ENCODE measurements around the gene HSPB9.
A peak's percentile ranks its signal among the peaks of the same experiment; 100 is the strongest.

HSPB9 gene

DNA sequence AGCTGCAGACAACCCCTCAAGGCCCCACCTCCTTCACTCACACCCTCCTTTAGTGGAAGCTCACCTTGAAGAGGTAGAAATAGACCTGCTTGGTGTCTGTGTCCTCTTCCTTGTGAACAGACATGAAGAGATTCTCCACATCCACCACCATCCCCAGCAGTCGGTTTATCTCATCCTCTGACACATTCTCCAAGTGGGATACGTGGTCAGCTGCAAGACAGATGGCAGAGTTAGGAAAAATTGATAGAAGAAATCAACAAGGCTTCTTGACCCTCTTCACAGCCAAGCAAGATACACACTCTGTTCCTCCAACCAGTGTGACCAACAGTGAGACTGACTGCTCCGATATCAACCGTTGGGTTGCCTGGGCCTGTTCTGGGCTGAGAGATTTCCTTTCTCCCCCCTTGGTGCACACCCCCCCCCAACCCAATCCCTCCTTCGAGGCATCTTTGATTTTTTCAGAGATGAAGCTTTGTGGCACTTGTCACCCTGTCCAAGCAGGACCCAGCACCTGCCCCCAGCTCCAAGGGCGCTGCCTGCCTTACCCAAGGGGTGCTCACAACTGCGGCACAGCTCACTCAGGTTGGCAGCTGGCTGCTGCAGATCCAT lies 2.3 kb upstream of the HSPB9 start:
- Histone ChIP-seq H3K9me3 (ENCODE audit: control insufficient read depth, low read length) (no peaks in the 10 kb centered on the region), H3K27ac (ENCODE audit: insufficient read depth, low read depth, low read length, poor library complexity, severe bottlenecking) (no peak overlapping the region), H3K27me3 (ENCODE audit: control insufficient read depth, insufficient read depth, low read length, poor library complexity, severe bottlenecking) (no peaks in the 10 kb centered on the region), H3K36me3 (ENCODE audit: control insufficient read depth, insufficient read depth, low read length) (no peaks in the 10 kb centered on the region), H3K4me3 (ENCODE audit: insufficient read depth, low read depth, low read length) (peak overlapping the region; percentile 83), H3K4me1 (ENCODE audit: control insufficient read depth, insufficient read depth, low read length) (peaks cover 5% of the 10 kb centered on the region)
- WGBS, 2 experiments, result 88 to 92% methylated on average over 7 of the region's 7 CpGs

- H3K27ac ChIP-seq (ENCODE audit: insufficient read depth, low read depth, low read length, poor library complexity, severe bottlenecking), result peak within 1 kb of the TSS; percentile 72
- no peaks in the 10 kb centered on the region for H3K27me3 ChIP-seq (ENCODE audit: control insufficient read depth, insufficient read depth, low read length, poor library complexity, severe bottlenecking)
- peak within 1 kb of the TSS; percentile 83 for H3K4me3 ChIP-seq (ENCODE audit: insufficient read depth, low read depth, low read length)
- no peaks in the 10 kb centered on the region for H3K36me3 ChIP-seq (ENCODE audit: control insufficient read depth, insufficient read depth, low read length)
- no peaks in the 10 kb centered on the region for H3K9me3 ChIP-seq (ENCODE audit: control insufficient read depth, low read length)
- 11 to 15% methylated on average over 56 to 57 of the region's 57 CpGs for WGBS, 2 experiments
- peaks cover 5% of the 10 kb centered on the region for H3K4me1 ChIP-seq (ENCODE audit: control insufficient read depth, insufficient read depth, low read length)
These were observed 1.5 kb upstream of the HSPB9 start, which contains the start of gene KAT2A for GRCh38 chr17:42120770-42121769. Gene KAT2A (minus strand): TSS chr17:42121367. CDS start chr17:42121304, 63 bp downstream.

GRCh38 chr17:42124256-42124655 lies 1.7 kb downstream of the HSPB9 start:
- Histone ChIP-seq H3K27ac (ENCODE audit: insufficient read depth, low read depth, low read length, poor library complexity, severe bottlenecking) (no peak overlapping the region), H3K4me1 (ENCODE audit: control insufficient read depth, insufficient read depth, low read length) (peaks cover 5% of the 10 kb centered on the region), H3K4me3 (ENCODE audit: insufficient read depth, low read depth, low read length) (no peak overlapping the region), H3K36me3 (ENCODE audit: control insufficient read depth, insufficient read depth, low read length) (peaks cover 7% of the 10 kb centered on the region), H3K9me3 (ENCODE audit: control insufficient read depth, low read length) (no peaks in the 10 kb centered on the region), H3K27me3 (ENCODE audit: control insufficient read depth, insufficient read depth, low read length, poor library complexity, severe bottlenecking) (no peaks in the 10 kb centered on the region)
- 93 to 94% methylated on average over 3 of the region's 3 CpGs for WGBS, 2 experiments

- Histone ChIP-seq H3K9me3 (ENCODE audit: control insufficient read depth, low read length) (no peaks in the 10 kb centered on the region), H3K4me1 (ENCODE audit: control insufficient read depth, insufficient read depth, low read length) (peaks cover under 1% of the 10 kb centered on the region), H3K27me3 (ENCODE audit: control insufficient read depth, insufficient read depth, low read length, poor library complexity, severe bottlenecking) (no peaks in the 10 kb centered on the region), H3K36me3 (ENCODE audit: control insufficient read depth, insufficient read depth, low read length) (peaks cover 7% of the 10 kb centered on the region), H3K4me3 (ENCODE audit: insufficient read depth, low read depth, low read length) (no peak overlapping the region), H3K27ac (ENCODE audit: insufficient read depth, low read depth, low read length, poor library complexity, severe bottlenecking) (no peak overlapping the region)
- WGBS, 2 experiments, result 93 to 94% methylated on average over 12 of the region's 12 CpGs
These were observed 3.0 kb downstream of the HSPB9 start for GRCh38 chr17:42125565-42125964.

DNA sequence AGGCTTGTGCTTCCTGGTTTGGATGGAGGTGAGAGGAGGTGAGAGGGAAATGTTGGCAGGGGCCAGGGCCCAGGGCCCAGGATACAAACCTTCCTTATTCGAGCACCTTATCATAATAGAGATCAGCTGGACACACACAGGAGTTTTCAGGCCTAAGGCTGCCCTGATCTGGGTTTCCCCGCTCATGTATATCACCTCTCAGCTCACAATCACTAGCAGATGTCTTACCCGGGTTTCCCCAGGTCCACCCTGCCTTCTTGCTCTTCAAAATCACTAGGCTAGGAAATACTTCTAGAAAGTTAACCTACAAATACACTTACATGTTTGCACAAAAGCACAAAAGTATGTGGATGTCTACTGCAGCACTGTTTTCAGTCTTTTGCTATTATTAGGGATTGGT lies 4.2 kb downstream of the HSPB9 start:
- H3K9me3 ChIP-seq (ENCODE audit: control insufficient read depth, low read length), result no peaks in the 10 kb centered on the region
- H3K36me3 ChIP-seq (ENCODE audit: control insufficient read depth, insufficient read depth, low read length), result peaks cover 7% of the 10 kb centered on the region
- no peak overlapping the region for H3K4me3 ChIP-seq (ENCODE audit: insufficient read depth, low read depth, low read length)
- H3K27ac ChIP-seq (ENCODE audit: insufficient read depth, low read depth, low read length, poor library complexity, severe bottlenecking), result no peak overlapping the region
- no peaks in the 10 kb centered on the region for H3K27me3 ChIP-seq (ENCODE audit: control insufficient read depth, insufficient read depth, low read length, poor library complexity, severe bottlenecking)
- 94 to 95% methylated on average over 3 of the region's 3 CpGs for WGBS, 2 experiments
- H3K4me1 ChIP-seq (ENCODE audit: control insufficient read depth, insufficient read depth, low read length), result peaks cover 7% of the 10 kb centered on the region

GRCh38 chr17:42127414-42127813 lies 4.8 kb downstream of the HSPB9 start:
- Histone ChIP-seq H3K4me1 (ENCODE audit: control insufficient read depth, insufficient read depth, low read length) (peaks cover 7% of the 10 kb centered on the region), H3K27me3 (ENCODE audit: control insufficient read depth, insufficient read depth, low read length, poor library complexity, severe bottlenecking) (no peaks in the 10 kb centered on the region), H3K9me3 (ENCODE audit: control insufficient read depth, low read length) (no peaks in the 10 kb centered on the region), H3K4me3 (ENCODE audit: insufficient read depth, low read depth, low read length) (no peak overlapping the region), H3K36me3 (ENCODE audit: control insufficient read depth, insufficient read depth, low read length) (peaks cover 7% of the 10 kb centered on the region), H3K27ac (ENCODE audit: insufficient read depth, low read depth, low read length, poor library complexity, severe bottlenecking) (no peak overlapping the region)
- 92 to 94% methylated on average over 6 of the region's 6 CpGs for WGBS, 2 experiments

DNA sequence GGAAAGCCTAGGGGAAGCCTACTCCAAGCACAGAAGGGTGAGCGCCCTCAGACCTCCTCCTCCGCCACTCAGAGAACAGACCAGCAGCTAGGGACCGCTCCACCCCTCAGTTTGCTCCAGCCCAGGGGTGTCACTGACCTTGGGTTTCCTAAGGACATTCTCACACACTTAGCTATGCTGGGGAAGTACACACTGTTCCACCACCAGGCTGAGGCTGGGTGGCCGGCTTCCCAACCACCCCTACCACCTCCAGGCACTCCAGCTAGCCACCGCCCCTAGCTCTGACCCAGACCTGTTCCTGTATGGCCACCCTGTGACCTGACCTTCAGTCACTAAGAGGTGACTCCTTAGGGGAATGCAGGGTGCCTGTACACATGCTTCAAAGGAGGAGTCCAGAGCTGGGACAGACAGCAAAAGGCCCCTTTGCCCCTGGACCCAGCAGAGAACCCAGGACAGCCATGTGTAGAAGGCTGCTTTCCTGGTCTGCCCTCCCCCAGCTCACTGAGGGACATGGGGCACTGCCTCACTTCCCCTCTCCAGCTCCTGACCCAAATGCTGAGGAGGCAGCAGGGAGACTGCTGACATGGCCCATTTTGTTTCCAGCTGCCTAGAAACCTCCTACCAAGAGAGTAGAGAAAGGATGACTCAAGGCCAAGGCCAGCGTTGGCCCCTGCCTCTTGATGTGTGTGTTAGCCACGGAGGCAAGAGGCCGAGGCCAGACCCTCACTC lies 6.7 kb downstream of the HSPB9 start:
- H3K27ac ChIP-seq (ENCODE audit: insufficient read depth, low read depth, low read length, poor library complexity, severe bottlenecking), result no peak overlapping the region
- peaks cover 7% of the 10 kb centered on the region for H3K36me3 ChIP-seq (ENCODE audit: control insufficient read depth, insufficient read depth, low read length)
- no peaks in the 10 kb centered on the region for H3K9me3 ChIP-seq (ENCODE audit: control insufficient read depth, low read length)
- no peak overlapping the region for H3K4me3 ChIP-seq (ENCODE audit: insufficient read depth, low read depth, low read length)
- 96% methylated on average over 8 of the region's 8 CpGs for WGBS, 2 experiments
- no peaks in the 10 kb centered on the region for H3K27me3 ChIP-seq (ENCODE audit: control insufficient read depth, insufficient read depth, low read length, poor library complexity, severe bottlenecking)
- H3K4me1 ChIP-seq (ENCODE audit: control insufficient read depth, insufficient read depth, low read length), result peaks cover 7% of the 10 kb centered on the region

- H3K36me3 ChIP-seq (ENCODE audit: control insufficient read depth, insufficient read depth, low read length), result peaks cover 7% of the 10 kb centered on the region
- 92 to 95% methylated on average over 16 of the region's 16 CpGs for WGBS, 2 experiments
These were observed 7.8 kb downstream of the HSPB9 start for GRCh38 chr17:42130310-42130936.

GRCh38 chr17:42131232-42131631 lies 8.6 kb downstream of the HSPB9 start:
- Histone ChIP-seq H3K4me3 (ENCODE audit: insufficient read depth, low read depth, low read length) (no peak overlapping the region), H3K36me3 (ENCODE audit: control insufficient read depth, insufficient read depth, low read length) (peaks cover 7% of the 10 kb centered on the region), H3K4me1 (ENCODE audit: control insufficient read depth, insufficient read depth, low read length) (peaks cover 7% of the 10 kb centered on the region), H3K27me3 (ENCODE audit: control insufficient read depth, insufficient read depth, low read length, poor library complexity, severe bottlenecking) (no peaks in the 10 kb centered on the region), H3K9me3 (ENCODE audit: control insufficient read depth, low read length) (no peaks in the 10 kb centered on the region), H3K27ac (ENCODE audit: insufficient read depth, low read depth, low read length, poor library complexity, severe bottlenecking) (no peak overlapping the region)
- 84 to 95% methylated on average over 4 of the region's 4 CpGs for WGBS, 2 experiments

More at GRCh38 chr17:42130310-42130936, 7.8 kb downstream of the HSPB9 start:
- no peaks in the 10 kb centered on the region for H3K9me3 ChIP-seq (ENCODE audit: control insufficient read depth, low read length)
- H3K4me1 ChIP-seq (ENCODE audit: control insufficient read depth, insufficient read depth, low read length), result peaks cover 7% of the 10 kb centered on the region
- H3K4me3 ChIP-seq (ENCODE audit: insufficient read depth, low read depth, low read length), result no peak overlapping the region
- no peak overlapping the region for H3K27ac ChIP-seq (ENCODE audit: insufficient read depth, low read depth, low read length, poor library complexity, severe bottlenecking)
- H3K27me3 ChIP-seq (ENCODE audit: control insufficient read depth, insufficient read depth, low read length, poor library complexity, severe bottlenecking), result no peaks in the 10 kb centered on the region

Measured in ectodermal cell (in vitro differentiated cells).